LoVo (cell line): ENCODE data around the gene PTPRO.

ENCODE experiments used
- DNase-seq: peaks from one replicate; pipeline ENCODE4 v3.0.0-alpha.2; 2016; ENCODE audit warnings: low spot score

The PTPRO gene

DNA sequence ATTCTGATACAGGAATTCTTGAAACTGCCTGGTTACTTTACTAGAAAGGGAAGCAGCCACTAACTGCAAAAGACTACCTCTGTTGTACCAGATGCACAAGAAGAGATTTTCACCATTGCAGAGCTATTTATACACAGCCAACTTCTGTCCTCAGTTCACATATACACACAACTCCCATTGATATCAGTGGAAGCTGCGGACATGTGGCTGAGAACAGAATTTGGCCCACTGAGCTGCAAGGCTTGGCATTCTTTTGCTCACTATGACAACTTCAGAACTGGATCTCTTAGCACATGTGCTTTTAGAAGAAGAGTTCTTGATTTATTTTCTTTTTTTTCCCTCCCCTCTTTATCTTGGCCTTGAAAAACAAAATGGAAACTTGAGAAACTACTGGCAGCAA is 28.3 kb downstream of the PTPRO start:
- no peak for DNase-seq

- DNase-seq, result no peak
Observed at GRCh38 chr12:15355766-15356165, 33.5 kb downstream of the PTPRO start.

GRCh38 chr12:15356951-15357364 is 34.6 kb downstream of the PTPRO start:
- DNase-seq, result no peak

GRCh38 chr12:15364221-15365160 is 42.2 kb downstream of the PTPRO start:
- no peak for DNase-seq

- no peak for DNase-seq
Observed at GRCh38 chr12:15368812-15369211, 46.5 kb downstream of the PTPRO start.

- no peak for DNase-seq
Observed at GRCh38 chr12:15372352-15372751, 50.0 kb downstream of the PTPRO start.

GRCh38 chr12:15387772-15388171 is 65.5 kb downstream of the PTPRO start:
- no peak for DNase-seq

- DNase-seq, result no peak
Observed at GRCh38 chr12:15389561-15389960, 67.3 kb downstream of the PTPRO start.

- DNase-seq, result no peak
Observed at GRCh38 chr12:15393037-15393436, 70.7 kb downstream of the PTPRO start.

GRCh38 chr12:15393995-15394394 is 71.7 kb downstream of the PTPRO start:
- DNase-seq, result no peak

DNA sequence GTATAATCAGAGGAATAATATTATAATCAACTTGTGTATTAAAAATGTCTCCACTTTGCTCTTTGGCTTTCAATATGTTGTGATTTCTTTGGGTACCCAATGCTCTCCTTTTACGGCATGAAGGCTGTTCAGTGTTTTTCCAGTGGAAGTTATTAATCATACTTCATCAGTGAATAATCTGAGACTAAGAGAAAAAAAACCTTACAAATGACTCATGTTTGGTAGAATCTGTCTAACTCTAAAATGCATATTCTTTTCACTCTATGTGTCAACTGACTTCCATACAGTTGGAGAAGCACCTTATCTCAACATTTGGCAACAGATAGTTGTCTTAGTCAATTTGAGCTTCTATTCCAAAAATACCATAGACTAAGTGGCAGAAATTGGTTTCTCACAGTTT is 82.2 kb downstream of the PTPRO start:
- no peak for DNase-seq

- no peak for DNase-seq
Observed at GRCh38 chr12:15405606-15406005, 83.3 kb downstream of the PTPRO start.

DNA sequence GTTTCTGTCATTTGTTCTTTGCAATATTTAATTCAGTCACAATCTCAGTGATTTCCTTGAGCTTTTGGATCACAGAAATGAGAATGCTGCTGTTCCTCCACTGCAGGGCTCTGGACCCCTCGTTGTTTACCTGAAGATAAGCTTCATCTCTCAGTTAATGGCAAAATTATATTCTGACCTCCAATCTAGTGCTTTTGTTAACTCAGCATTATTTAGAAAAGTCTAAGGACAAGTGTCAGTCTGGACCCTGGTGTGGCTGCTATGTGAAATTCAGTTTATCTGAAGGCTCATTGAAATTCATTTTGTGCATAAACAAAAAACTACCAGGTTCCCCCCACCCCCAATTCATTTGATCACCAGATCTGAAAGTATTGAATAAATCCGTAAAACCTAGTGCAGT is 84.7 kb downstream of the PTPRO start:
- DNase-seq, result no peak

- no peak for DNase-seq
Observed at GRCh38 chr12:15411842-15412241, 89.5 kb downstream of the PTPRO start.

DNA sequence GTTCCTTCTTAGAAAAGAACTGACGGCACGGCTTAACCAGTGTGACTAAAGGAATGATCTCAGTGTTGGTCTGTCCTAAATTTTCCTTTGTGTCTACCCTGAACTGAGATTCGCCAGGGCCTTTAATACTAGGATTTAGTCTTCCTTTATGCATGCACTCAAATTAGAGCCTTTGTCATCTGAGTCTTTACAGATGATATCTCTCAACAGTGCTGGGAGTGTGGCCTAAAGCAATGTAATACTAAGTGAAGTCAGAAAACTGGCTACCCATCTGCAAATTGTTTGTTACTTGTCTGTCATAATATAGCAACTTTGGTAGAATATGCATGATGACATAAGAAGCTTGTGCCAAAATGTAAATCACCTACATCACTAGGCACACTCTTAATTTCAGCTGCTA is 95.4 kb downstream of the PTPRO start:
- DNase-seq, result no peak

DNA sequence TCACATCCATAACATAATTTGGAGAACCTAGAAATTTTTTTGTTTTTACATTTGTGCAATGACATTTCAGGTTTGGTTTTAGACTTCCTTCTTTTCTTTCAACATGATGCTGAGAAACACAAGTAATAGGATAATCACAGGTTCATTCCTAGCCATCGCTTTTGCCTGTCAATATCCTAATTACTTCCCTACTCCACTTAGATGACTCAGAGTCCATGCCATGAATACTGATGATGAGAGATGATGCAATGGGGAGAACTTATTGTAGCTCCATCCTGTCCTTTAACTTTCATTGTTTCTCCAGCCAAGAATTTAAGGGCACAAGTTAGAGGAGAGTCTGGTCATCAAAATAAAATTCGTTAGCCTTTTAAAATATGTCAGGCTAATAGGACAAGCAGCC is 101.3 kb downstream of the PTPRO start:
- no peak for DNase-seq

- no peak for DNase-seq
Observed at GRCh38 chr12:15427913-15428312, 105.6 kb downstream of the PTPRO start.

GRCh38 chr12:15428632-15429031 is 106.3 kb downstream of the PTPRO start:
- DNase-seq, result no peak

GRCh38 chr12:15429262-15429661 is 107.0 kb downstream of the PTPRO start:
- no peak for DNase-seq

GRCh38 chr12:15435597-15435996 is 113.3 kb downstream of the PTPRO start:
- DNase-seq, result no peak

- no peak for DNase-seq
Observed at GRCh38 chr12:15439459-15439858, 117.2 kb downstream of the PTPRO start.

- no peak for DNase-seq
Observed at GRCh38 chr12:15443050-15443449, 120.7 kb downstream of the PTPRO start.

GRCh38 chr12:15443611-15444010 is 121.3 kb downstream of the PTPRO start:
- no peak for DNase-seq

- no peak for DNase-seq
Observed at GRCh38 chr12:15444523-15444922, 122.2 kb downstream of the PTPRO start.
